Activated CD4-positive, alpha-beta T cell treated with anti-CD3 and anti-CD28 coated beads, Interleukin-2, amount 50 U/mL, for 48 hours (primary cell): ENCODE results near the gene ZNF202.
"Not testable (repeated sequence)": the region's sequence is repeated elsewhere in the genome, so short reads cannot be mapped to it uniquely, and the experiment has no call there.

ENCODE experiments used
- DNase-seq, 2 experiments: peaks; one replicate each; pipeline ENCODE4 v3.0.0-alpha.2; 2020

Gene ZNF202

DNA sequence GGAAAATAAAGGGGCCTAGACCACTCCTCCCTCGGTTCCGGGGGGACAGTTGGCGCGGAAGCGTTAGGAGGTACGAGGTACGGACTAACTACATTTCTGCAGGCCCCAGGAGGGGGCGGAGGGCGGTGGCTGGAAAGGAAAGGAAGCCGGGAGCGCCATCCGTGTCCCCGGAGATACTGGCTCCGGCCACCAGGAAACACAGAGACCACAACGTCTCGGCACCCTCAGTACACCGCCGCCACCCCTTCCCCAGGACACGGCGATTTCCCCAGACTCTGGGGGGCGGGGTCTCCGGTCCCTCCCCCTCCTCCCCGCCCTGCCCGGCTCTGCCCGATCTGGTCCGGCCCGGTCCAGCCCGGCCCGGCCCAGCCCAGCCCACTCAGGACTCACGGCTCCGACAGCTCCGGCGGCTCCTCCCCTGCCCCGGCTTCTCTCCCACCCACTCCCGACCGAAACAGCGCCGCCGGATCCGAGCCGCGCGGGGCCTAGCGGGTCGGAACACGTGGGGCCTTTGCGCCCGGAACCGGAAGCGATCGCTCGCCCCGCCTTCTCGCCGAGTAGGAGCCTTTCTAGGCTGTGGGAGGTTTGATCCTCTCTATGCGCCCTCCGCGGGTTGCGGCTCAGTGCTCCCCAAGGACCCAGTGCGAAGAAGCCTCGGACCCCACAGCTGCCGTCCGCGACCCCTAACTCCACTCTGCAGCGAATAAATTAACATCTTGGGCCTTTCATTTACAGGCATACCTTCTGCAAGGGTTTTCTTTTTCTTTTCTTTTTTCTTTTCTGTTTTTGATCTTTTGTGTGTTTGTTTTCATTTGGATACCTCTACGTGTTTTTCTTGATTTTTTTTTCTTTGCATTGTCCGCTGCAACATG, at the start of gene ZNF202:
ZNF202 (minus strand) TSS at position 502 of the 872 bp plus-strand sequence. CDS start 10,772 bp downstream, outside the sequence.
- peak; percentile 92 to 94 for DNase-seq

DNA sequence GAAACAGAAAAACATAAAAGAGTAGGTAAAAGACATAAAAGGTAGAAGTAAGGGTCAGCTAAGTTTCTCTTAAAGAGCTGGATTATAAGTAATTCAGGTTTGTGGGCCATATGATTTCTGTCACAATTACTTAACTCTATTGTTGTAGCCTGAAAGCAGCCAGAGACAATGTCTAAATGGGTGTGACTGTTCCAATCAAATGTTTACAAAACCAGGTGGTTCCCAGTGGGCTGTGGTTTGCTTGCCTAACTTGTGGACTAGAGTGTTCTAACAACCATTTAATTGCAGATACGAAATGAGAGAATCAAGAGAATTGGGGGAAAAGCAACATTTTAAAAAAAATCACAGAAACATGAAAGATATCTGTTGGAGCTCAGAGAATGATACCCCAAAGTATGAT, 42.1 kb upstream of the ZNF202 start:
- no peak for DNase-seq

DNA sequence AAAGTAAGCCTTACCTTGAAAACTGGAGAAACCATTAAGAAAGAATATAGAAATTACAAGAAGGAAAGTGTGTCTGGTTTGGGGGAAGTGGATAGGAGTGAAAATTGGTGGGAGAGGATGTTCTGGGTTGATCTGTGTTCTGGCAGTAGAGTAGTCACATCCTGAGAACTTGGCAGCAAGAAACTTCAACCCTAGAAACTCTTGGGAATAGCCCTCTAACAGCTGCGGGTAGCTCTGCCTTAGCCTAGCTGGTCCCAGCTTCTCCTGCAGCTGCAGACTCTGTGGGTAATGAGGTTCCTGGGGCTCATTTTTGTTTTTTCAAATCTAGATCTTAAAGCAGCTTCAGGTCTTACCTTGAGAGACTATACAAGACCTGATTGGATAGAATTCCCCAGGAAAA, 37.1 kb upstream of the ZNF202 start:
- no peak for DNase-seq

DNA sequence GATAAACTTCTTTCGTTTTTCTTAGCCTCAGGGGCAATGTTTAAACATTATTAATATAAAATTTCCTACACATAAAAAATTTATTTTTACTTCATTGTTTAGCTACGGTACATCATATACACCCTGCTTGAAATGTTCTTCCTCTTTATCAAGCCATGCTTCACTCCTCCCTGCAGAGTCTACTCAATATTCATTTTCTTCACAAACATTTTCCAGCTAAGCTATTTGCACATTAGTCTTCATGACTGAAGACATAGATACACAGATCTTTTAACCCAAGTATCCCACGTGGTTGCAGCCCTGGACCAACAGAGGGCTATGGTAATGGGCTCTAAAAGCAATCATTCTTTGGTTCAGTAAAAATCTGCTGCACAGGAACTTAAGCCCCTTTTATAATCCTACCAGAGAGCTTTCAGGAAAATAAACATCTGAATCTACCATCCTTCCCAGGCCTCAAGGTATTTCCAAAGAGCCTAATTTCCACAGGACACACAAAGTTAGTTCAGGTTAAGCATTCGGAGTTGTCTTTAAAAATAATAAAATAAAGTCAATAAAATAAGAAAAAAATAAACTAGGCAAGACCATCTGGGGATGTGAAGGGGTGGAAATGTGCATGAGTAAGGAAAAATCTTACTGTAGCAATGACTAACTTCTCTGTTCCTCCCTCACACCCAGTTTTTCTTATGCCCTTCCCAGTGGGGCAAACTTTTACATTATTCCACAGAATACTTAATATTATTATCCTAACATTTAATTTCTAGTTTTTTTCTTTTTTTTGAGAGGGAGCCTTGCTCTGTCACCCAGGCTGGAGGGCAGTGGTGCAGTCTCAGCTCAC, 34.5 kb upstream of the ZNF202 start:
- no peak for DNase-seq

DNA sequence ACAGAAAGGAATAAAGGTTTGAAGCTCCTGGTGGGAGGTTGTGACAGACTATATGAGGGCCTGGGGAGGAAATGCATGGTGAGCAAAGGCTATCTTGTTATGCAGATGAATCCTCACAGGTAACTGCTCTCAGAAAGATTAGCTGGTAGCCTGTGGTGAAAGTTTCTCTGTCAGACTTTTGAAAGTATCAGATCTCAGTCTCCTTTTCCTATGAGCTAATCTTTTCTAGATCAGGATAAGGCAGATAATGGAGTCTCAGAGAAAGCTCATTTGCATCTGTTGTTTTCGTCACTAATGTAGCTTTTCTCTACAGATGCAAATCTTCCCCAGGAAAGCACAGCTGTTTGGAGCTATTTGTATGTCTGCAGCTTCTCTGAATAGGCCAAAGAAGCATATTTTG, 33.8 kb upstream of the ZNF202 start:
- no peak for DNase-seq

DNA sequence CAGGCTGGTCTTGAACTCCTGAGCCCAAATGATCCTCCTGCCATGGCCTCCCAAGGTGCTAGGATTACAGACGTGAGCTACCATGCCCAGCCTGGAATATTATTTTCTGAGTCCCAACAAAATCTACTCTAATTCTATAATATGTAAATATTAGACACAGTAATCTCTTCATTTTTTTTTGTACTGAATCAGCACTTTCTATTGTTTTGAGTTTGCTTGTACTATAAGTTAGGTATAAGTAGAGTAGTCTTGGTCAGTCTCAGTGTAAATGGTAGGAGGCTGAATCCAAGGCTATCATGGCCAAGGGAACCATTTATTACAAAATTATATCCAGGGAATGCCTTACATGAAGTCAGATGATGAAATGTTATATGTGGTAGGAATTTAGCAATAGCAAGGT, 32.5 kb upstream of the ZNF202 start:
- DNase-seq = no peak

DNA sequence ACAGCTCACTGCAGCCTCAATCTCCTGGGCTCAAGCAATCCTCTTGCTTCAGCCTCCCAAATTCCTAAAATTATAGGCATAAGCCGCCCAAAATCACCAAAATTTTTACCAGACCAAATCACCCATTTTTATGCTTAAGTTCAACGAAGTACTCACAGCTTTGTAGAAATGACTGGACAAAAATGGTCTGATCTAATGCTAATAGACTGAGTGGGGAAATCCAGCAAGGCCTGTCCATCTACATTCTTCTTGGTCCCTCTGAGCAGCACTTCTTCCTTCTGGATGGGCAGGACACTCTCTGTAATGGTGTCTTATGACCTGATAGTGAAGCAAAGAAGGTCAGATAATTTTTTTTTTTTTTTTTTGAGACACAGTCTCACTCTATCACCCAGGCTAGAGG, 31.6 kb upstream of the ZNF202 start:
- no peak for DNase-seq

DNA sequence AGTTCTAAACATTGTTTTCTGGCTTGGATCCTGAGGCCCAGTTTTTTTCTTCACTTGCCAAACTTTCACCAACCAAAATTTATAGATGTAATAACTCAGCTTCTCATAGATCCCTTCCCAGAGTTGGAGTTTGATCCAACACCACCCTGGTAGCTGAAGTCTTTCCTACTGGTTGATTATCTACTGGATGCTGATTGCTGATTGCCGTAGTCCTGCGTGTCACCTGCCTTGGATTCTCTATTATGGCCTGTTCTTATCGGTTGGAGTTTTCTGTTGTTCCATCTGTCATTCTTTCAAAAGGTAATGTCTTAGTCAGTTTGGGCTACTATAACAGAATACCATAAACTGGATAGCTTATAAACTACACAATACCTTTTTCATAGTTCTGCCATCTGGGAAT, 30.2 kb upstream of the ZNF202 start:
- DNase-seq = no peak

DNA sequence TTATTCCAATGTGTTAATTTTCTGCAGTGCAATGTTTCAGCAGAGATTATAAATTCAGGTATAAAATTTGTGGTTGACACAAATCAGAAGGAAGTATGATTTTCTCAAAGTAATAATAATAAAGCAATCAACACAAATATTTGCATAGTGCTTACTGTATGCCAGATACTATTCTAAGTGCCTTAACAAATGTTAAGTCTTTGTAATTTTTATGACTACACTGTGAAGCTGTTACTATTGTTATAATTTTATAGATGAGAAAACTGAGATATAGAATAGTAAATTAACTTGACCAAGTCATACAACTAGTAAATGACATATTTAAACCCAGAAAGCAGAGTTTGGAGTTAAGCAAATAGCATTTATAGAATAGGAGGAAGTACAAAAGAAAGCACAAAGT, 29.3 kb upstream of the ZNF202 start:
- no peak for DNase-seq

DNA sequence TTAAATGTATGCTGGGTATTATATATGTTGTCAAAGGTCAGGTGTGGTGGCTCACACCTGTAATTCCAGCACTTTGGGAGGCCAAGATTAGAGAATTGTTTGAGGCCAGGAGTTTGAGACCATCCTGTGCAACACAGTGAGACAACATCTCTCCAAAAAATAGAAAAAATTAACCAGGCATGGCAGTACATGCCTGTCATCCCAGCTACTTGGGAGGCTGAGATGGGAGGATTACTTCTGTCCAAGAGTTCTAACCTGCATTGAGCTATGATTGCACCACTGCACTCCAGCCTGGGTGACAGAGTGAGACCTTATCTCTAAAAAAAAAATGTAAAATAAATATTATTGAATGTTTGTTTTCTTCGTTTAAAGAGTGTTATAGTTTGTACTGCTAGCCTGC, 24.1 kb upstream of the ZNF202 start:
- DNase-seq = no peak

DNA sequence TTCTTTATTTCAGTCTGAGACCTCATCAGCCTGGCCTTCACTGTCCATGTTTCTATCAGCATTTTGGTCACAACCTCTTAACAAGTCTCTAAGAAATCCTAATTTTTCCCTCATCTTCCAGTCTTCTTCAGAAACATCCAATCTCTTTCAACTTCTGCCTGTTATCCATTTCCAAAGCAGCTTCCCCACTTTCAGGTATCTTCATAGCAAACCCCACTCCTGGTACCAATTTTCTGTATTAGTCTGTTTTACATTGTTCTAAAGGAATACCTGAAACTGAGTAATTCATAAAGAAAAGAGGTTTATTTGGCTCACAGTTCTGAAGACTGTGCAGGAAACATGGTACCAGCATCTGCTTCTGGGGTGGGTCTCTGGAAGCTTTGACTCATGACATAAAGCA, 21.0 kb upstream of the ZNF202 start:
- DNase-seq = no peak

DNA sequence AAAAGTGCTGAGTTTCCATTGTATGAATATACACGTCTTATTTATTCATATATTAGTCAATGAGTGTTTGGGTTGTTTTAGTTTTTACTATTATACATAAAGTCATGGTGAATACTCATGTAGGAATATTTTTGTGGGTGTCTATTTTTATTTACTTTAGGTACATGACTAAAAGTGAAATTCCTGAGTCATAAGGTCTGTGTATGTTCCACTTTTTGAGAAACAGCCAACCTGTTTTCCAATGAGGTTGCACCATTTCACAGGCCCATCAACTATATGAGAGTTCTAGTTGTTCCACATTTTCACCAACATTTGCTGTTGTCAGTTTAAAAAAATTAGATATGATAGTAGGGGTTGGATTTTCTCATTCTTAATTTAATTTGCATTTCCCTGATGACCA, 19.4 kb upstream of the ZNF202 start:
- DNase-seq = no peak

DNA sequence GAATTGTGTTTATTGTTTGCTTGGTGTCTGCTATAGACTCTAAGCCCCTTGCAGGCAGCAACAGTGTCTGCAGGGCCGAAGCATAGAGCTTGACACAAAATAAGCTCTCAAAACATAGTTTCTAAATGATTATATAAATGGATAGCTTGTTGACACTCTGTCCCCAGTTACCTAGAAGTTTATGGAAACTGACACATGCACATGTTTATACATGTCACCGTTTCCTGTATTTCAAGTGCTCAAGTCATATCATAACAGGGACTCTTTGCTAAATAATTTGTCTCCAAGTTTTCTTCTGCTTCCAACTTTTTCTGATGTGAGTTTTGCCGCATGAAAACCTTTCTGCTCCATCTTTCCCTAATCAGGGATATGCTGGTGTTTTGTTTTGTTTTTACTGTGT, 16.5 kb upstream of the ZNF202 start:
- DNase-seq = no peak

DNA sequence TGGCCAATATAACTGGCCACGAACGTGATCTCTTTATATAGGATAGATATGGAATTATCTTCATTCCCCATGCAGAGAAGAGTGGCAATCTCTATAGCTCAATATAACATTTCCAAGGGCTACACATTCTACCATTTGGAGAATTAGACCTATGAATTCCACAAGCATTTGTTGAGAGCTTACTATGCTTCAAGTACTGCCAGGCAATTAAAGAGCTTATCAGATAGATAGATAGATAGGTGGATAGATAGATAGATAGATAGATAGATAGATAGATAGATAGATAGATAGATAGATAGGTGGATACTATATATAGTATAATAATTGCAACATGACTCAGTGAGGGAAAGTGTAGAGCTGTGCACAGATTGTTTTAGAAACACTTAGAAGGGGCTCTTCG, 14.4 kb upstream of the ZNF202 start:
- no peak for DNase-seq

DNA sequence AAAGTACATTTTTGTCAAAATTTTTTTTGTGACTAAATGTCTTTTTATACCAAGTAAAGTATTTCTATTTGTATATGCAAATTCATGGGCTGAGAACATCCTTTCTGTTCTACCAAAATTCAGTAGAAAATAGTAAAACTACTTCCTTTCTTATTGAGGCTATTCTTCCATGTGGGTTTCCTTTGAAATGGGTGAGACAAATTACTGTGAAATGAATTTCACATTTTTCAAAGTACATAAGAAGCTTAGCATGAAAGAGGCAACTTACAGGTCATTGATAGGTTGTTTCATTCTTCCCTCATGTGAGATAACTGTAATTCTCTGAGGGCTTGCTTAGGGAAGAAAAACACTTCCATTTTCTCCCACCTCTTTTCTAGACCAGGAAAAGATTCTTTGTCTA, 13.9 kb upstream of the ZNF202 start:
- no peak for DNase-seq

DNA sequence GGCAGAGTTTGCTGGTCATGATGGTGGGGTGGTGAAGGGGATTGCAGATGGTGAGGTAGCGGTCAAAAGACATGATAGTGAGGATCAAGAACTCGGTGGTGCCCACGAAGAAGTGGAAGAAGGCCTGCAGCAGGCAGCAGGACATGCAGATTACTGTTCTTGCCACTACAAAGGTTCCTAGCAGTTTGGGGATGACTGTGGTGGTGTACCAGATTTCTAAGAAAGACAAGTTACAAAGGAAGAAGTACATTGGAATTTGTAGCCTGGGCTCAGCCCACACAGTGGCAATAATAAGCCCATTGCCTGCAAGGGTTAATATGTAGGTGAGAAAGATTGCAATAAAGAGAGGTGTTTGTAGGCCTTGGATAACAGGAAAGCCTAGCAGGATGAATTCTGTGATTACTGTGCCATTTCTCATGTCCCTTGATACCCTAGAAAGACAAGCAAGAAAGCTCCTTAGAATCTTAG, 12.7 kb upstream of the ZNF202 start, which contains the start of gene OR6X1:
OR6X1 (minus strand) TSS at position 418 of the 468 bp plus-strand sequence; CDS start at position 418, 0 bp downstream.
- DNase-seq = no peak

DNA sequence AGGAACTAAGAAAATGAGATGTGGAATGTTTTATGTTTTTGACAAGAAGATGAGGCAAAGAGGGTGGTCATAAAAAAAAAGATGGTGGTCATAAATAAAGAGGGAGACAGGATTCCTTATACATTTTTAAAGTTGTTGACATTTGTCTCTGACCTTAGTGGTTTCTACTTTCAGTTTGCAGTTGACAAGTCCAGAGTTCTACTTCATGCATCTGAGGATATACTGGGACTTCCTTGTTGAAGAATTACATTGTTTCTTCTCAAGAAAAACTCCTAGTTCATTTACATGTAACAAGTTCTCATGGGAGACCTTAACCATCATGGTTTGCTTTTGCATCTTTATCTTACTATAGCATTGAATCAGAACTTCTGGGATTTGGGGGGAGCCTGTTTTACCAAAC, 11.7 kb upstream of the ZNF202 start:
- DNase-seq = no peak

DNA sequence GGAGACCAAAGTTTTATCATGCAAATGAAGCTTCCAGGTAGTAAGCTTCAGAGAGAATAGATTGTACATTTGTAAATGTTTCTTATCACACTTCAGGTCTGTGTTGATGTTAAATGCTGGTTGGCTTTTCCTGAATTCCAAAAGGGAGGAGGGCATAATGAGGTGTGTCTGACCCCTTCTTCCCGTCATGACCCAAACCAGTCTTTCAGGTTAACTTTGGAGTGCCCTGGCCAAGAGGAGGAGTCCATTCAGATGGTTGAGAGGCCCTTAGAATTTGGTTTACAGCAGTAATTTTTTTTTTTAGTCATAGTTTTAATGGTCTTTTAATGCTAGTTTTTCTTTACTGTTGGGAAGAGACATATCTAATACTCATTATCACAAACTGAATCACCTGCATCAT, 10.3 kb upstream of the ZNF202 start:
- DNase-seq = no peak

DNA sequence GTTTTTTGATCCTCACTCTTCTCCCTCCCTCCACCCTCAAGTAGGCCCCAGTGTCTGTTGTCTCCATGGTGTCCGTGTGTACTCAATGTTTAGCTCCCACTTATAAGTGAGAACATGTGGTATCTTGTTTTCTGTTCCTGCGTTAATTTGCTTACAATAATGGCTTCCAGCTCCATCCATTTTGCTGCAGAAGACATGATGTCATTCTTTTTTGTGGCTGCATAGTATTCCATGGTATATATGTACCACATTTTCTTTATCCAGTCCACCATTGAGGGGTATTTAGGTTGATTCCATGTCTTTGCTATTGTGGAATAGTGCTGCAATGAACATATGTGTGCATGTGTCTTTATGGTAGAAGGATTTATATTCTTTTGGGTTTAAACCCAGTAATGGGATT, 6.9 kb upstream of the ZNF202 start:
- not testable (repeated sequence) for DNase-seq

DNA sequence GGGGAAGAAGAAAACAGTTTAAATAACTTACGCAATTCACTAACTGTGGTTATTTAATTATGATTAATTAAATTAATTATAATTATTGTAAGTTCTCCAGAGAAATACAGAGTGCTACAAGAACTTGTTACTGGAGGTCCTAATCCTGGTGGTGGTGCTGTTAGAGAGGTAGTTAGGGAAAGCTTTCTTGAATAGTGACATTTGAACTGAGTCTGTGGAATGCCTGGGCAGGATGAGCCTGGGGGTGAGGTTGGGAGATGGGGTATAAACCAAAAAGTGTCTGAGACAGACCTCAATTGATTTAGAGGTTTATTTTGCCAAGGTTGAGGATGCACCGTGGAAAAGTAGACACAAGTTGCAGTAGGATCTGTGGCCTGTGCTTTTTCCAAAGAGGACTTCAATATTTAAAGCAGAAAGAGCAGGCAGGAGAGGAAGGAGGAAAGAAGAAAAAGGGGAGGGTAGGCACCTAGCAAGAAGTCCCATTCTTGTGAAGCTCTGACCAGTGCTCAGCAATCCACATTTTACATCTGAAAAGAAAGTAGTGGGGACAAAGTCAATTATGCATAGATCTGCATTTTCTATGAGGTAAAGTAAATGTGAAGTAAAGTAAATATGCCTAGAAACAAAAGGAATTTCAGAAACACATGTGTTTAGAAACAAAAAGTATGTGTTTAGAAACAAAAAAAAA, 4.4 kb upstream of the ZNF202 start:
- DNase-seq = no peak

DNA sequence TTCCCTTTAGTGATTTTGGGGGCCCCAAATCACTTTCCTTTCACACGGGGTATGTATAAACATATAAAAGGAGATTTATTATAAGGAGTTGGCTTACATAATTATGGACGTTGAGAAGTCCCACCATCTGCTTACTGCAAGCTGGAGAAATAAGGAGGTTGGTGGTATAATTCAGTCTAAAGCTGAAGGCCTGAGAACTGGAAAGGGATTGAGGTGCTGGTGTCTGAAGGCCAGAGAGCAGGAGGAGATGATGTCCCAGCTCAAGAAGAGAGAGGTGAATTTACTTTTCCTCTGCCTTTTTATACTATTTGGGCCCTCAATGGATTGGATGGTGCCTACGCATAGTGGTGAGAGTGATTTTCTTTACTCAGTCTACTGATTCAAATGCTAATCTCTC, 1.3 kb upstream of the ZNF202 start:
- DNase-seq = no peak

DNA sequence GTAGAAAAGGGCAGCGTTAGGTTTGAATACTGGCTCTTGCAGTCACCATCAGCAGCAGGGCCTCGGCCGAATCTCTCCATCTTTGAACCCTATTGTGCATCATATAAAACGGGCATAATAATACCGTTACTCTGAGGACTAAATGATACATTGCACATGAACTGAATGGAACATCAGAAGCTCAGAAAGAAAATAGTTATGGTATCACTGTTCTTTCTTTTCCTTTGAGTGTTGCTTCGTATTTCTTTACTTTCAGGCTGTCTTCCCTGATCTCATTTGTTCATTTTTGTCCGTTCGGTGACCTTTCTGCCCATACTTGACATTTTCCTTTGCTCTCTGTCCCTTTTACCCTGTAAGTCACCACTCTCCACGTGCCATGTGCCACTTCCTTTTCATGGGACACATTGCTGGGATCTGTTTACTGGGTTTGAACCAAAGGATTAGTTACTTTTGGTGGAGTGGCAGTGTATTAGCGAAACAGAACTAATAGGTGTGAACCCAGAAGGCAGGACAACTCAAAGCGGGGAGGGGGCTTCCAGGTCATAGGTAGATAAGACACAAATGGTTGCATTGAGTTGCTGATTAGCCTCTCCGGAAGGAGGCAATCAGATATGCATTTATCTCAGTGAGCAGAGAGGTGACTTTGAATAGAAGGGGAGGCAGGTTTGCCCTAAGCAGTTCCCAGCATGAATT, 717 bp upstream of the ZNF202 start:
- DNase-seq = peak; percentile 5 to 20

DNA sequence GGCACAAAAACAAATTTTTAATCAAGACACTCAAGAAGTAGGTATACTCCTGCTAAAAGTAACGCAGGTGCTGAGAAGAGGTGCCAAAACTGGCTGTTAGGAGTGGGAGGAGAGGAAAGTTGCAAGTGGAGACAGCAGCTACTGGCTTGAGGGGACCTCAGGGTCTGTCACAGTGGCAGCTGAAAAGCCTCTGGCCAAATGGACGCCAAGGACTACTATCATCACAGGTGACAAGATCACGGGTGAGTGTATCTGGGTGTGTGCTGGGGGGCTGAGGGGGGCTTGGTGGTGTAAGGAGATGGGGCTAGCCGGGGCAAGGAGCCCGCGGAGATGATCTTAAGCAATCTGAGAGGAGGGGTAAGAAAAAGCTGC, 687 bp downstream of the ZNF202 start:
- peak; percentile 4 to 7 for DNase-seq
